Anterior cingulate cortex (tissue), 58 donors: ENCODE results near the gene UCP3.

Source experiments
- DNase-seq, 58 donors: peaks; one replicate each; lab custom pipeline; 2025; lab: John Stamatoyannopoulos, UW

Gene UCP3

GRCh38 chr11:74008373-74009229 is at the start of gene UCP3:
UCP3 (minus strand) TSS chr11:74009085; CDS start chr11:74007042, 2,043 bp downstream.
- no peak for DNase-seq

GRCh38 chr11:74057249-74058151 is 48.6 kb upstream of the UCP3 start:
- DNase-seq = no peak

- DNase-seq = no peak
These were observed 47.1 kb upstream of the UCP3 start for GRCh38 chr11:74055938-74056337.

GRCh38 chr11:74050465-74050864 is 41.6 kb upstream of the UCP3 start:
- DNase-seq = no peak

- no peak for DNase-seq
These were observed 40.1 kb upstream of the UCP3 start for GRCh38 chr11:74048993-74049392.

GRCh38 chr11:74044538-74044937 is 35.7 kb upstream of the UCP3 start:
- no peak for DNase-seq

GRCh38 chr11:74043450-74043849 is 34.6 kb upstream of the UCP3 start:
- no peak for DNase-seq

- no peak for DNase-seq
These were observed 28.4 kb upstream of the UCP3 start for GRCh38 chr11:74037309-74037708.

- no peak for DNase-seq
These were observed 26.4 kb upstream of the UCP3 start for GRCh38 chr11:74035264-74035663.

- no peak for DNase-seq
These were observed 24.2 kb upstream of the UCP3 start for GRCh38 chr11:74033046-74033445.

GRCh38 chr11:74030723-74031676 is 22.1 kb upstream of the UCP3 start:
- no peak for DNase-seq

GRCh38 chr11:74025467-74026166 is 16.7 kb upstream of the UCP3 start:
- DNase-seq = no peak

- peak in 1 of 58 donors; percentile 37 for DNase-seq
These were observed 15.6 kb upstream of the UCP3 start for GRCh38 chr11:74024261-74025029.

- DNase-seq = no peak
These were observed 14.4 kb upstream of the UCP3 start for GRCh38 chr11:74023276-74023675.

GRCh38 chr11:74022546-74022945 is 13.7 kb upstream of the UCP3 start:
- DNase-seq = no peak

GRCh38 chr11:74021998-74022397 is 13.1 kb upstream of the UCP3 start:
- DNase-seq = no peak

GRCh38 chr11:74020539-74020938 is 11.7 kb upstream of the UCP3 start:
- no peak for DNase-seq

- peak in 3 of 58 donors; percentile 5 to 23 (median 13) for DNase-seq
These were observed 11.0 kb upstream of the UCP3 start for GRCh38 chr11:74019860-74020259.
